Fibroblast of upper back skin (primary cell): ENCODE results near the gene APOBR.
"Not testable (repeated sequence)": the region's sequence is repeated elsewhere in the genome, so short reads cannot be mapped to it uniquely, and the experiment has no call there.

ENCODE experiments used
- DNase-seq: peaks from one replicate; pipeline ENCODE4 v3.0.0-alpha.2; 2013

The APOBR gene

GRCh38 chr16:28498666-28499381 is 4.4 kb downstream of the APOBR start:
- DNase-seq = no peak

GRCh38 chr16:28499854-28500253 is 5.4 kb downstream of the APOBR start:
- DNase-seq = no peak

- DNase-seq = not testable (repeated sequence)
Observed at GRCh38 chr16:28500476-28501180, 6.2 kb downstream of the APOBR start.

GRCh38 chr16:28501258-28502232 is 7.1 kb downstream of the APOBR start:
- no peak for DNase-seq

GRCh38 chr16:28502290-28502689 is 7.8 kb downstream of the APOBR start:
- DNase-seq = no peak

DNA sequence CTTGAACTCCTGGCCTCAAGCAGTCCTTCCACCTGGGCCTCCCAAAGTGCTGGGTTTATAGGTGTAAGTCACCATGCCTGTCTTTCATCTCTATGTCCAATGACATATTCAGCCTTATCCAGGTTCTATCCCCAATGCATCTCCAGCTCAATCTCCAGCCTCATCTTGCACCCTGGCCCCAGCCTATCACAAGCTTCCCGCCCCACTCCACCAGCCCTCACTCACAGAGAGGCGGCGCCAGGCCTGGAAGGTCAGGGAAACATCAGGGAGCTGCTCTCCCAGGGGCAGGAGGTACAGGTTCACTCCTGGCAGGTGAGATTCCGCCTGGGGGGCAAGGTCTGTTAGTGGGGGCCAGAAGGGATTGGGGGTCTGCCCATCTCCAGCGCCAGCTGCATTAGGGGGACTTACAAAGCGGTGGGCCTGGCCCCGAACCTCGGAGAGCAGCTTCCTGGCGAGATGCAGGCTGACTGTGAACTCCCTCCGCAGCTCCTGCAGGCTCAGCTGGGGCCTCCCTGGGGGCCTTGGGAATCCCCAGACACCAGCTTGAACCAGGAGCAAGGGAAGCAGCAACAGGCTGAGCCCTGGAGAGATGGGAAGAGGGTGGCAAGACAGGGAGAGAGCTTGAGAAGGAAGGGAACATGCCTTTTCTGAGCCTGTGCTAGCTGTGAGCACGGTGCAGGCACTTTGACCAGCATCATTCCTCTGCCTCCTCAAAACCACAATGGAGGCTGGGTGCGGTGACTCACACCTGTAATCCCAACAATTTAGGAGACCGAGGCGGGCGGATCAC is 9.2 kb downstream of the APOBR start:
- no peak for DNase-seq

- DNase-seq = no peak
Observed at GRCh38 chr16:28504707-28505404, 10.4 kb downstream of the APOBR start.

DNA sequence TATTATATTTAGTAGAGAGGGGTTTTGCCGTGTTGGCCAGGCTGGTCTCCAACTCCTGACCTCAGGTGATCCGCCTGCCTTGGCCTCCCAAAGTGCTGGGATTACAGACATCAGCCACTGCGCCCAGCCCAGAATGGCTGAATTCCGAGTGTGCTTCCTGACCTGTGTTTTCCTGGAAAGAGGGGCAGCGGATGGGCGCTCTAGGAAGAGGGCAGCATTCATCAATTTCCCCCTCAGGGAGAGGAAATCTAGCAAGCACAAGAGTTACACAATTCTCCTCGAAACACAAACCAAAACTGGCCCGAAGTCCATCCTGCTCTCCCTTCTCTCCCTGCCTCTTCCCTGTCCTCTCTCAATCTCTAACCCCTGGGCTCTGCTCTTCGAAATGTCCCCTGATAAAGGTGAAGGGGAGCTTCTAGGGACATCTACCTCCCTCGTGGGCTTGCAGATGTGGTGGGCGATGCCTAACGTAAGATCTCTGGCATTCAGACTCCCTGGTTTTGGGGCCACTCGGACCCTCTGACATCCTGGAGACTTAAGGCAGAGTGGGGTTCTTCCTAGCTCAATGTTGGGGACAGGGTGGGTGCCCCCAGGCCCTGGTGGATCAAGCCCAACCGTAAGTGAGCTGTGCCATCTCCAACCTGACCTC is 11.2 kb downstream of the APOBR start:
- DNase-seq = no peak

- DNase-seq = no peak
Observed at GRCh38 chr16:28511031-28511430, 16.6 kb downstream of the APOBR start.

DNA sequence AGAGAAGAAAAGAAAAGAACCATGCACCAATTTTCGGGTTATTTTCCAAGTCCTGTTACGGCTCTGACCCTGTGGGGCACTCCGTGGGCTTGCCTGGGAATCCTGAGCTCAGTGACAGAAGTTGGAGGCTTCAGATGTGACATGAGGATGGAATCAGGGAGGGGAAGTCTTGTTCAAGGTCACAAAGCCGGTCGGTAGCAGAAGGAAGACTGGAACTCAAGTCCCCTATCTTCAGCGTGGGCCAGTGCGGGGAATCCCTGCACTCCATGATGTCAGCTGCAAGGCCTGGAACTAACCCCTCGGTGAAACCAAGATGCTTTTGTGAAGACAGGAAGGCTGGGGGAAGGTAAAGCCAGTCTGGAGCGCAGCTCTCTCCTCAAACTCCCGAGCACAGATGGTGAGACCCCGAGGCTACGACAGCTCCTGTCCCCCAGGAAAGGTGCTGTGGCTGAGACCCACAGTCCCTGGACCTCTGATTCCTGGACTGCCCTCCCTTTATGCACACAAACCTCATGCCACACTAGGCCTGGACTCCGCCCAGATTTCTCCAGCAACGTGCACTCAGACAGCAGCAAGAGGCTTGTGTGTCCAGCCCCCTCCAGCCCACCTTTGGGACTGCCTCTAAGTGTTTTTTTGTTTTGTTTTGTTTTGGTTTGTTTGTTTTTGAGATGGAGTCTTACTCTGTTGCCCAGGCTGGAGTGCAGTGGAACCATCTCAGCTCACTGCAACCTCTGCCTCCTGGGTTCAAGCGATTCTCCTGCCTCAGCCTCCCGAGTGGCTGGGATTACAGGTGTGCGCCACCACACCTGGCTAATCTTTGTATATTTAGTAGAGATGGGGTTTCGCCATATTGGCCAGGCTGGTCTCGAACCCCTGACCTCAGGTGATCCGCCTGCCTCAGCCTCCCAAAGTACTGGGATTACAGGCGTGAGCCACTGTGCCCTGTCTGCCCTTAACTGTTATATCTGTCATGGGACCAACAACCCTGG is 17.7 kb downstream of the APOBR start:
- no peak for DNase-seq

- peak; percentile 51 for DNase-seq
Observed at GRCh38 chr16:28513484-28514181, 19.2 kb downstream of the APOBR start.

GRCh38 chr16:28514246-28514645 is 19.8 kb downstream of the APOBR start:
- DNase-seq = no peak

GRCh38 chr16:28520672-28521071 is 26.2 kb downstream of the APOBR start:
- DNase-seq = no peak

DNA sequence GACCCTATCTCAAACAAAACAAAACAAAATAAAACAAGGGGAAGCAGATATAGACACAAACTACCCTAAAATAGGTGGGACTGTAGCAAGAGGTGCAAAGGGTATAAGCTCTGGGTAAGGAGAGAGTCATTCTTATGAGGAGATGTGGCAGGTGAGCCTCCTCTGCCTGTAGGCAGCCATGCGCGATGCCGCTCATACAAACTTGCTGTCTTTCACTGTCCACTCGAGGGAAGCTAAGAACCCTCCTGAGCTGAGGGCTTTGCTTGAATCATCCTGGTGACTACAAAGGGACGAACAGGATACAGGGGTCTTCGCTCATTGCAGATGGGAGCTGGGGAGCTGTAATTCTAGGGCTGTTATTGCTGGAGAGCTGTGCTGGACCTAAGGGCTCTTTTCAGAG is 27.0 kb downstream of the APOBR start:
- DNase-seq = no peak

- DNase-seq = no peak
Observed at GRCh38 chr16:28522792-28523191, 28.3 kb downstream of the APOBR start.

DNA sequence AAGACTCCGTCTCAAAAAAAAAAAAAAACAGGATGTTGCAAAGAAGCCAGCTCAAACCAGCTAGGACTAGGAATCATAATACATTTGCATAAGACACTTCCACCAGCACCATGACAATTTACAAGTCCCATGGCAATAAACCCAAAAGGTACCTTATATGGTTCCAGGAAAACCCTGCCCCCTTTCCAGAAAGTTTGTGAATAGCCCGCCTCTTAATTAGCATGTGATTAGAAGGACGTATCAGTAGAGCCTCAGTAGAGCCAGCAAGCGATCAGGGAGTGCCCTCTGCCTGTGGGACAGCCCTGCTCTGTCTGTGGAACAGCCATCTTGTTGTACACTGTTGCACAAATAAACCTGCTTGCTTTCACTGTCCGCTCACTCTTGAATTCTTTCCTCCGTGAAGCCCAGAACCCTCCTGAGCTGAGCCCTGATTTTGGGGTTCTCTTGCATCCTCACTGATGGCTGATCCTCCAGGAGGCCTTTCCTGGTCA is 30.3 kb downstream of the APOBR start:
- DNase-seq = no peak

DNA sequence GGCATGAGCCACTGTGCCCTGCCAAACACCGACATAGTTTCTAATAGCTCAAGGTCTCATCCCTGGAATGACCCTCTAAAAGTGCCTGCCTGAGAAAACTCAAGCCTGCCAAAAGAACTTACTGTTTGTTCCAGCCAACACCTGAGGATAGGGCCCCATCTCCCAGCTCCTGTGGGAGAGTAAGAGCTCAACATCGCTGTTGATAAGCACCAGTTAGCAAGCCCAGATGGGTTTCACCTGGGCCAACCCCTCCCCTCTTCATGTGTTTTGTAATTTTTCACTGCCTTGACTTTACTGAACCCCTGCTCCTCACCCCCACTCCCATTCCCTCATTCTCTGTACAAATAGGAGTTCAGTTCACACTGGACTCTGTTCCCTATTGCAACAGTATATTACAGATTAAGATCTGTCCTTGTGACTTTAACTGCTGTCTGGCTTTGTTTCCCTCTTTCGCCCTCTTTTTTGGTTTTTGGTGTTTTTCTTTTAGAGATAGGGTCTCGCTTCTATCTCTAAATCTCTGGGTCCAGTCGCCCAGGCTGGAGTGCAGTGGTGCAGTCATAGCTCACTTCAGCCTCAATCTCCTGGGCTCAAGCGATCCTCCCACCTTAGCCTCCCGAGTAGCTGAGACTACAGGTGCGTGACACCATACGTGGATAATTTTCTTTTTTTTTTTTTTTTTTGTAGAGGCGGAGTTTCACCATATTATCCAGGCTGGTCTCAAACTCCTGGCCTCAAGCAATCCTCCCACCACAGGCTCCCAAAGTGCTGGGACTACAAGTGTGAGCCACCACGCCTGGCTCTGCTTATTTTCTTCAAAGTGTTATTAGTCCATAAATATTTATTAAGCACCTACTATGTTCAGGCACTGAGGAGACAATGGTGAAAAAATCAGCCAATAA is 32.0 kb downstream of the APOBR start:
- DNase-seq = no peak
